ENCODE measurements around the gene SOWAHD. TPM values are rescaled to one million over a fixed set of nuclear protein-coding genes. Genes with fewer than 3 reads are reported as not detected.

Gene SOWAHD
- total and polyA plus RNA-seq, 2 experiments from 2014 or later = 3.8 to 5.1 TPM

- no peak overlapping the region for H2AFZ ChIP-seq
- H3K27me3 ChIP-seq (ENCODE audit: insufficient read depth) = no peaks in the 10 kb centered on the region
- Mint-ChIP-seq H3K27ac (no peak overlapping the region), H3K27me3 (ENCODE audit: insufficient read depth, low read depth, poor library complexity) (peaks cover 8% of the 10 kb centered on the region), H3K36me3 (ENCODE audit: low read depth) (no peaks in the 10 kb centered on the region; the same call in 2 of the 3 replicates), H3K9me3 (no peaks in the 10 kb centered on the region), H3K4me3 (no peak overlapping the region), H3K4me1 (peaks cover 28% of the 10 kb centered on the region)
- DNase-seq (ENCODE audit: low spot score) (peak; percentile 52), ATAC-seq (peak; percentile 17; the same call in 2 of the 3 replicates)
- H4K20me1 ChIP-seq (replicated peaks; ENCODE audit: insufficient read depth) = no peaks in the 10 kb centered on the region
- no peak overlapping the region for H3K4me3 ChIP-seq
- H3K4me1 ChIP-seq (ENCODE audit: insufficient read depth) = peaks cover 22% of the 10 kb centered on the region
- no peaks in the 10 kb centered on the region for H3K79me2 ChIP-seq (replicated peaks; ENCODE audit: insufficient read depth)
- H3K9me2 ChIP-seq (ENCODE audit: insufficient read depth) = no peaks in the 10 kb centered on the region
- TF ChIP-seq STAT1 (IDR thresholded peaks at IDR 0.05; ENCODE audit: unreplicated experiment) = no peak
- no peak for TF ChIP-seq CTCF (conservative IDR thresholded peaks at IDR 0.05; ENCODE audit: low read depth in 2 of 2)
- TF ChIP-seq ETS1 (IDR thresholded peaks at IDR 0.05) = no peak
- TF ChIP-seq ZNF331 (CRISPR knock-in tag; IDR thresholded peaks at IDR 0.05; ENCODE audit: low read depth) = no peak
- no peak for TF ChIP-seq POLR2AphosphoS5 (IDR thresholded peaks at IDR 0.05; ENCODE audit: low read depth)
- no peak for TF ChIP-seq JUNB (IDR thresholded peaks at IDR 0.05; ENCODE audit: unreplicated experiment)
- H3K27ac ChIP-seq (ENCODE audit: low read depth) = no peak overlapping the region
- H3K36me3 ChIP-seq (ENCODE audit: insufficient read depth) = no peaks in the 10 kb centered on the region
- H3F3A ChIP-seq (replicated peaks; ENCODE audit: low read depth) = 0 out of 2 replicates have a peak, but pooled peaks cover 3% of the 10 kb centered on the region
- no peak overlapping the region for H3K4me2 ChIP-seq
Observed at GRCh38 chrX:119753001-119753400, 5.4 kb upstream of the SOWAHD start.

- Histone ChIP-seq H3K4me3 (no peak overlapping the region), H3K27ac (ENCODE audit: low read depth) (no peak overlapping the region), H3K79me2 (replicated peaks; ENCODE audit: insufficient read depth) (no peaks in the 10 kb centered on the region), H3F3A (replicated peaks; ENCODE audit: low read depth) (0 out of 2 replicates have a peak, but pooled peaks cover 3% of the 10 kb centered on the region), H3K36me3 (ENCODE audit: insufficient read depth) (no peaks in the 10 kb centered on the region), H3K4me1 (ENCODE audit: insufficient read depth) (peaks cover 22% of the 10 kb centered on the region), H3K27me3 (ENCODE audit: insufficient read depth) (no peaks in the 10 kb centered on the region), H4K20me1 (replicated peaks; ENCODE audit: insufficient read depth) (no peaks in the 10 kb centered on the region), H3K4me2 (no peak overlapping the region), H2AFZ (no peak overlapping the region), H3K9me2 (ENCODE audit: insufficient read depth) (no peaks in the 10 kb centered on the region)
- ATAC-seq = no peak
- peak; percentile 65 to 66 for TF ChIP-seq CTCF (conservative IDR thresholded peaks at IDR 0.05; ENCODE audit: low read depth in 2 of 2)
- TF ChIP-seq ZNF462 (CRISPR knock-in tag; IDR thresholded peaks at IDR 0.05) = no peak
- no peak for TF ChIP-seq NANOG (IDR thresholded peaks at IDR 0.05; ENCODE audit: borderline replicate concordance)
- no peaks in the 10 kb centered on the region for H3K9me3 Mint-ChIP-seq
- no peaks in the 10 kb centered on the region; the same call in 2 of the 3 replicates for H3K36me3 Mint-ChIP-seq (ENCODE audit: low read depth)
- H3K27ac Mint-ChIP-seq = no peak overlapping the region
- peak; percentile 76 for DNase-seq (ENCODE audit: low spot score)
- H3K4me1 Mint-ChIP-seq = peaks cover 28% of the 10 kb centered on the region
- H3K27me3 Mint-ChIP-seq (ENCODE audit: insufficient read depth, low read depth, poor library complexity) = peaks cover 8% of the 10 kb centered on the region
- H3K4me3 Mint-ChIP-seq = no peak overlapping the region
Observed at GRCh38 chrX:119753639-119754257, 4.6 kb upstream of the SOWAHD start.
